Measurements from ENCODE around the gene CPEB4.

The CPEB4 gene

GRCh38 chr5:173974688-173975239, 86.6 kb downstream of the CPEB4 start:
- no peak for DNase-seq (ENCODE audit: low read depth)

- no peak for DNase-seq (ENCODE audit: low read depth)
These were observed 93.1 kb downstream of the CPEB4 start for GRCh38 chr5:173981185-173981761.

GRCh38 chr5:173984218-173984617, 96.1 kb downstream of the CPEB4 start:
- no peak for DNase-seq (ENCODE audit: low read depth)

GRCh38 chr5:173988554-173989431, 100.6 kb downstream of the CPEB4 start, which contains the start of gene C5orf47:
Gene C5orf47, plus strand, starts transcription at chr5:173989170. Its CDS starts 94 bp downstream, at chr5:173989264.
- DNase-seq (ENCODE audit: low read depth), result no peak

- DNase-seq (ENCODE audit: low read depth), result no peak
These were observed 101.4 kb downstream of the CPEB4 start for GRCh38 chr5:173989432-173990082.

- no peak for DNase-seq (ENCODE audit: low read depth)
These were observed 109.2 kb downstream of the CPEB4 start for GRCh38 chr5:173997331-173997730.

GRCh38 chr5:173998531-173998930, 110.4 kb downstream of the CPEB4 start:
- no peak for DNase-seq (ENCODE audit: low read depth)

- no peak for DNase-seq (ENCODE audit: low read depth)
These were observed 111.9 kb downstream of the CPEB4 start for GRCh38 chr5:174000076-174000475.

GRCh38 chr5:174003795-174004194, 115.6 kb downstream of the CPEB4 start:
- DNase-seq (ENCODE audit: low read depth), result no peak

GRCh38 chr5:174008922-174009321, 120.8 kb downstream of the CPEB4 start:
- no peak for DNase-seq (ENCODE audit: low read depth)

- no peak for DNase-seq (ENCODE audit: low read depth)
These were observed 122.2 kb downstream of the CPEB4 start for GRCh38 chr5:174010365-174010764.

- no peak for DNase-seq (ENCODE audit: low read depth)
These were observed 123.3 kb downstream of the CPEB4 start for GRCh38 chr5:174011441-174011840.

All from activated T-cell treated with anti-CD3 and anti-CD28 coated beads for 48 hours (primary cell).